Stomach (tissue), 4 donors: ENCODE measurements around the gene CADM2.

Source experiments
- POLR2A ChIP-seq, 4 donors: fragments of 450-650 bp; IDR thresholded peaks; one replicate each; pipeline ENCODE4 v1.6.1; 2016; ENCODE audit warnings: antibody characterized with exemption in 4 of 4, control low read depth in 2 of 4, mild to moderate bottlenecking in 1 of 4, moderate library complexity in 1 of 4
- POLR2AphosphoS5 ChIP-seq, 3 donors: sonication (generic); formaldehyde crosslinking; IDR thresholded peaks; one replicate each; pipeline ENCODE4 v1.6.1; 2016; ENCODE audit warnings: antibody characterized with exemption in 3 of 3
- TF ChIP-seq, protein P1 (sequence below), 7 experiments: fragments of 450-650 bp in 4 of 7; fragments of 200-600 bp in 3 of 7; sonication (generic) in 3 of 7; IDR thresholded peaks; one replicate each; pipeline ENCODE4 v1.5.1; 2016 to 2019; ENCODE audit warnings: antibody characterized with exemption in 7 of 7, control low read depth in 2 of 7, mild to moderate bottlenecking in 1 of 7

DNA sequence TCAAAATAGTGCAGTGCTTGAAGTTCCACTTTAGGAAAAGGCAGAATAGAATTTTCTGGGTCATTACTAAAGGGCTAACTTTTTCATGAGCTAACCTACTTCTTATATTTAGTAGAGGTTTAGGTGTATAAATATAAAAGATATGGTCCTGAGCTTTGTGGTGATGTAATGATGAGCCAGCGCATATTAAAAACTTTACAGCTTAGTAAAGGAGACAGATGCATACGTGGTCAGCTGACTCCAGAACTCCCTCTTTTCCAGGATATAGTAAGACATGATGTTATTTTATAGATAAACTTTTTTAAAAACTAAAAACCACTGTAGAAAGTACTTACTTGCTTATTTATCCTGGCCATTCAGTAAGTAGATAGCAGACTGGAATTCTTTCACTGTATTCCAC lies 895.0 kb downstream of the CADM2 start:
- TF ChIP-seq POLR2A (IDR thresholded peaks at IDR 0.05) (no peak), POLR2AphosphoS5 (IDR thresholded peaks at IDR 0.05) (no peak)
- TF ChIP-seq, protein P1, sequence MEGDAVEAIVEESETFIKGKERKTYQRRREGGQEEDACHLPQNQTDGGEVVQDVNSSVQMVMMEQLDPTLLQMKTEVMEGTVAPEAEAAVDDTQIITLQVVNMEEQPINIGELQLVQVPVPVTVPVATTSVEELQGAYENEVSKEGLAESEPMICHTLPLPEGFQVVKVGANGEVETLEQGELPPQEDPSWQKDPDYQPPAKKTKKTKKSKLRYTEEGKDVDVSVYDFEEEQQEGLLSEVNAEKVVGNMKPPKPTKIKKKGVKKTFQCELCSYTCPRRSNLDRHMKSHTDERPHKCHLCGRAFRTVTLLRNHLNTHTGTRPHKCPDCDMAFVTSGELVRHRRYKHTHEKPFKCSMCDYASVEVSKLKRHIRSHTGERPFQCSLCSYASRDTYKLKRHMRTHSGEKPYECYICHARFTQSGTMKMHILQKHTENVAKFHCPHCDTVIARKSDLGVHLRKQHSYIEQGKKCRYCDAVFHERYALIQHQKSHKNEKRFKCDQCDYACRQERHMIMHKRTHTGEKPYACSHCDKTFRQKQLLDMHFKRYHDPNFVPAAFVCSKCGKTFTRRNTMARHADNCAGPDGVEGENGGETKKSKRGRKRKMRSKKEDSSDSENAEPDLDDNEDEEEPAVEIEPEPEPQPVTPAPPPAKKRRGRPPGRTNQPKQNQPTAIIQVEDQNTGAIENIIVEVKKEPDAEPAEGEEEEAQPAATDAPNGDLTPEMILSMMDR (IDR thresholded peaks at IDR 0.05), result no peak
